HepG2 (cell line): ENCODE results near the gene ABCG4. TPM values are rescaled to one million over a fixed set of nuclear protein-coding genes. Genes with fewer than 3 reads are reported as not detected.

ENCODE experiments used
- ATAC-seq: fragments of 200-7000 bp; cut with Tn5 transposase; 3 replicates; pipeline ENCODE4 v1.9.1; 2020; ENCODE audit warnings: mild to moderate bottlenecking, moderate library complexity
- BruUV-seq: library from RNA; stranded (reverse); fragments of 400-500 nt; replicated peaks from 2 replicates; lab custom pipeline; 2021; lab: Mats Ljungman, UMichigan
- CTCF ChIA-PET: fragments of 300-600 bp; formaldehyde crosslinking; extraction: SDS; loops from one replicate; lab custom pipeline; 2021; ENCODE audit warnings: low total read pairs, inconsistent platforms, low intra/inter-chr PET ratio; lab: Yijun Ruan, JAX
- POLR2A ChIA-PET: fragments of 350-600 bp; sonication (Branson Sonifier 250); formaldehyde crosslinking; loops from one replicate; lab custom pipeline; 2020; ENCODE audit warnings: antibody characterized with exemption, inconsistent platforms; lab: Yijun Ruan, JAX
- DNase-seq: peaks from one replicate; pipeline ENCODE4 v3.0.0-alpha.2; 2015; ENCODE audit warnings: low spot score
- FAIRE-seq: peaks from 3 replicates; lab custom pipeline; 2011; peaks lifted over from hg19 to GRCh38; lab: Jason Lieb, UNC
- H2AFZ ChIP-seq: one replicate; pipeline ENCODE4 v1.6.1; 2011; ENCODE audit warnings: low read length, inconsistent platforms
- H3K27ac ChIP-seq: fragments of 300-600 bp; 3 replicates; pipeline ENCODE4 v1.8.0; 2011; ENCODE audit warnings: mixed run types, mild to moderate bottlenecking, mixed read lengths, low read length, inconsistent platforms; ENCODE audit not compliant: insufficient read depth; ENCODE audit errors: extremely low read length
- H3K27me3 ChIP-seq, 2 experiments: fragments of 200-600 bp in 1 of 2; 2 replicates in 1 of 2; 3 replicates in 1 of 2; pipeline versions ENCODE4 v1.6.0 to v1.8.0; 2011; ENCODE audit warnings: low read length in 2 of 2, mild to moderate bottlenecking in 2 of 2, moderate library complexity in 2 of 2, inconsistent platforms in 1 of 2; ENCODE audit not compliant: insufficient read depth in 2 of 2, control insufficient read depth in 1 of 2
- H3K36me3 ChIP-seq, 2 experiments: fragments of 200-600 bp in 1 of 2; replicated peaks in 1 of 2; 2 replicates in 1 of 2; 3 replicates in 1 of 2; pipeline versions ENCODE4 v1.5.1 to v1.8.0; 2011; ENCODE audit warnings: low read length in 2 of 2, inconsistent platforms in 1 of 2; ENCODE audit not compliant: insufficient read depth in 2 of 2, control insufficient read depth in 1 of 2
- H3K4me1 ChIP-seq: 2 replicates; pipeline ENCODE4 v1.5.1; 2012; ENCODE audit warnings: low read length, inconsistent platforms; ENCODE audit not compliant: insufficient read depth
- H3K4me2 ChIP-seq: 2 replicates; pipeline ENCODE4 v1.6.0; 2011; ENCODE audit warnings: low read depth, low read length, inconsistent platforms
- H3K4me3 ChIP-seq, 3 experiments: fragments of 200-600 bp in 1 of 3; sonication (generic), shearing (Covaris generic) in 1 of 3; replicated peaks in 1 of 3; 2 replicates each; pipeline ENCODE4 v1.5.1; 2011 to 2016; ENCODE audit warnings: low read length in 3 of 3, inconsistent platforms in 2 of 3, low read depth in 2 of 3, mild to moderate bottlenecking in 2 of 3, control low read depth in 1 of 3, mixed read lengths in 1 of 3; ENCODE audit not compliant: insufficient read depth in 1 of 3
- H3K79me2 ChIP-seq: one replicate; pipeline ENCODE4 v1.6.1; 2011; ENCODE audit warnings: low read length, inconsistent platforms; ENCODE audit not compliant: insufficient read depth
- H3K9ac ChIP-seq: 2 replicates; pipeline ENCODE4 v1.6.0; 2011; ENCODE audit warnings: mild to moderate bottlenecking, low read depth, low read length, inconsistent platforms; ENCODE audit not compliant: insufficient read depth
- H3K9me3 ChIP-seq: 2 replicates; pipeline ENCODE4 v1.5.1; 2012; ENCODE audit warnings: mild to moderate bottlenecking, low read length
- H4K20me1 ChIP-seq: 2 replicates; pipeline ENCODE4 v1.6.0; 2011; ENCODE audit warnings: inconsistent platforms, mild to moderate bottlenecking, low read length, moderate library complexity; ENCODE audit not compliant: insufficient read depth
- FOXM1 ChIP-seq: sonication (generic); formaldehyde crosslinking; IDR thresholded peaks from 2 replicates; pipeline ENCODE4 v1.5.0; 2020; ENCODE audit warnings: missing genetic modification reagents
- KDM5A ChIP-seq: fragments of 200-600 bp; sonication (generic); IDR thresholded peaks from 2 replicates; pipeline ENCODE4 v1.7.0; 2018; ENCODE audit warnings: antibody characterized with exemption, mild to moderate bottlenecking, low read length, borderline replicate concordance
- PLRG1 ChIP-seq: fragments of 450-650 bp; conservative IDR thresholded peaks from 2 replicates; pipeline ENCODE4 v1.6.1; 2016
- REL ChIP-seq: sonication (generic); formaldehyde crosslinking; conservative IDR thresholded peaks from 2 replicates; pipeline ENCODE4 v1.8.0; 2022; ENCODE audit warnings: mild to moderate bottlenecking, missing genetic modification reagents, moderate library complexity
- SIN3A ChIP-seq: IDR thresholded peaks from 2 replicates; pipeline ENCODE4 v1.6.1; 2011; ENCODE audit warnings: low read depth, mild to moderate bottlenecking, control low read depth, low read length, borderline replicate concordance
- SMAD9 ChIP-seq: sonication (generic); formaldehyde crosslinking; IDR thresholded peaks from 2 replicates; pipeline ENCODE4 v1.5.1; 2020; ENCODE audit warnings: mild to moderate bottlenecking, missing genetic modification reagents
- SP4 ChIP-seq: sonication (generic); formaldehyde crosslinking; IDR thresholded peaks from 2 replicates; pipeline ENCODE4 v1.8.1; 2023; ENCODE audit warnings: mild to moderate bottlenecking, missing genetic modification reagents
- WGBS: methylation state at CpG from one replicate; pipeline ENCODE4 v1.1.6; 2017; ENCODE audit warnings: low lambda C conversion rate; 5-methylcytosine and 5-hydroxymethylcytosine counted together
- in situ Hi-C: cut with HindIII; loops from 2 replicates; pipeline ENCODE4 v1.10.0; 2017; ENCODE audit warnings: low pct_unique_long_range_greater_than_20kb; ENCODE audit not compliant: extremely low pct_ligation_motif_present
- intact Hi-C: fragments of 100-400 bp; cut with micrococcal nuclease; formaldehyde crosslinking; loops from one replicate; pipeline ENCODE4 v1.10.0; 2022; ENCODE audit not compliant: unreplicated experiment
- polyA plus RNA-seq, 8 experiments: library from polyadenylated mRNA; depleted of rRNA in 3 of 8; stranded (reverse) in 7 of 8; unstranded in 1 of 8; fragments of >200 nt; fragmentation: Illumina TruSeq in 4 of 8; extraction: Trizol in 4 of 8; gene quantifications; 2 replicates each; pipeline versions ENCODE4 v1.2.1 to v1.2.3, GENCODE V29; 2011 to 2016; ENCODE audit warnings: low read depth in 4 of 8, missing spikeins in 1 of 8, mixed read lengths in 1 of 8; ENCODE audit not compliant: insufficient read depth in 1 of 8
- total RNA-seq, 5 experiments: library from RNA; depleted of rRNA; stranded (reverse); fragments of >200 nt; fragmentation: Illumina TruSeq; extraction: Trizol; gene quantifications; 2 replicates each; pipeline ENCODE4 v1.2.3, GENCODE V29; 2016; ENCODE audit warnings: low read depth in 1 of 5
- TF ChIP-seq, protein P1 (sequence below): sonication (generic); formaldehyde crosslinking; IDR thresholded peaks from 2 replicates; pipeline ENCODE4 v1.9.0; 2021; ENCODE audit warnings: missing genetic modification reagents, borderline replicate concordance
- TF ChIP-seq, protein P2 (sequence below): sonication (generic); formaldehyde crosslinking; IDR thresholded peaks from 2 replicates; pipeline ENCODE4 v1.9.0; 2021; ENCODE audit warnings: mild to moderate bottlenecking, missing genetic modification reagents
- TF ChIP-seq, protein P3 (sequence below), 2 experiments: sonication (generic) in 1 of 2; formaldehyde crosslinking in 1 of 2; IDR thresholded peaks; 2 replicates each; pipeline versions ENCODE4 v1.4.0 to v1.6.1; 2016 to 2020; ENCODE audit warnings: borderline replicate concordance in 1 of 2, low read depth in 1 of 2, mild to moderate bottlenecking in 1 of 2, missing genetic modification reagents in 1 of 2

The ABCG4 gene
- total and polyA plus RNA-seq, 2 of the 13 experiments (the other 11 are each of a cell fraction or from before 2014, with no cell fraction given) = not detected

DNA sequence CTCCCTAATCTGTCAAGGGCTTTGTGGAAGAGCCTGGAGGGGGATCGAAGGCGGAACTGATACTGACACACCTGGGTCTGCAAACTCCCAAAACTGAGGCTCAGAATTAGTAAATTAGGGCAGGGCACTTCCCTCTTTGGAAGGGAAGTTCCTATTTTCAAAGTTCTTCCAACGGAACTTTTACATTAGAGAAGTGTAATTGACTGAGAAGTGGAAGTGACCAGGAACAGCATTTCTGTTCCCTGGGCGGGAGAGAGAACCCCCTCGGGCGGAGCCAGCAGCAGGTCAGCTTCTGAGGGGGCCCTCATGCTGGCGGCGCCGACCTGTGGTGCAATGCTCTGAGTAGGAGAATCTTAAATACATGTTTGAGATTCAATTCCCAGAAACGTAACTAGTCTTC, 56.2 kb downstream of the ABCG4 start:
- 71% methylated on average over 10 of the region's 10 CpGs for WGBS
- no peaks in the 10 kb centered on the region for H3K36me3 ChIP-seq
- ATAC-seq = no peak
- POLR2A ChIA-PET = no interaction called here
- no peaks in the 10 kb centered on the region for H4K20me1 ChIP-seq
- TSS peak; percentile 57 for BruUV-seq
- H3K4me2 ChIP-seq = peak overlapping the region; percentile 93
- in situ Hi-C loops (no loop called here), intact Hi-C loops (loop anchor here (2.0 to 10.0 kb wide), 2 partner anchors 120 to 170 kb away; no protein-coding TSS in a partner anchor)
- H3K27me3 ChIP-seq = no peaks in the 10 kb centered on the region; a peak in 1 of 5 replicates
- H3K9ac ChIP-seq = 0 out of 2 replicates have a peak overlapping the region, but pooled peaks have one; percentile 38
- FAIRE-seq = no peak
- H3K27ac ChIP-seq = no peak overlapping the region
- H3K9me3 ChIP-seq = no peaks in the 10 kb centered on the region
- no peak for DNase-seq
- H3K4me3 ChIP-seq = 0 out of 6 replicates have a peak overlapping the region, but pooled peaks of 1 of the 3 experiments have one; percentile 96
- H2AFZ ChIP-seq = no peak overlapping the region
- CTCF ChIA-PET = no interaction called here
- peaks cover 32% of the 10 kb centered on the region for H3K4me1 ChIP-seq
- peaks cover 26% of the 10 kb centered on the region for H3K79me2 ChIP-seq
- no peak for TF ChIP-seq SMAD9 (CRISPR knock-in tag)
- TF ChIP-seq, protein P1, sequence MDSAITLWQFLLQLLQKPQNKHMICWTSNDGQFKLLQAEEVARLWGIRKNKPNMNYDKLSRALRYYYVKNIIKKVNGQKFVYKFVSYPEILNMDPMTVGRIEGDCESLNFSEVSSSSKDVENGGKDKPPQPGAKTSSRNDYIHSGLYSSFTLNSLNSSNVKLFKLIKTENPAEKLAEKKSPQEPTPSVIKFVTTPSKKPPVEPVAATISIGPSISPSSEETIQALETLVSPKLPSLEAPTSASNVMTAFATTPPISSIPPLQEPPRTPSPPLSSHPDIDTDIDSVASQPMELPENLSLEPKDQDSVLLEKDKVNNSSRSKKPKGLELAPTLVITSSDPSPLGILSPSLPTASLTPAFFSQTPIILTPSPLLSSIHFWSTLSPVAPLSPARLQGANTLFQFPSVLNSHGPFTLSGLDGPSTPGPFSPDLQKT (CRISPR knock-in tag) = no peak
- TF ChIP-seq SP4 = no peak
- TF ChIP-seq PLRG1 = no peak
- no peak for TF ChIP-seq REL (CRISPR knock-in tag)
- TF ChIP-seq, protein P2, sequence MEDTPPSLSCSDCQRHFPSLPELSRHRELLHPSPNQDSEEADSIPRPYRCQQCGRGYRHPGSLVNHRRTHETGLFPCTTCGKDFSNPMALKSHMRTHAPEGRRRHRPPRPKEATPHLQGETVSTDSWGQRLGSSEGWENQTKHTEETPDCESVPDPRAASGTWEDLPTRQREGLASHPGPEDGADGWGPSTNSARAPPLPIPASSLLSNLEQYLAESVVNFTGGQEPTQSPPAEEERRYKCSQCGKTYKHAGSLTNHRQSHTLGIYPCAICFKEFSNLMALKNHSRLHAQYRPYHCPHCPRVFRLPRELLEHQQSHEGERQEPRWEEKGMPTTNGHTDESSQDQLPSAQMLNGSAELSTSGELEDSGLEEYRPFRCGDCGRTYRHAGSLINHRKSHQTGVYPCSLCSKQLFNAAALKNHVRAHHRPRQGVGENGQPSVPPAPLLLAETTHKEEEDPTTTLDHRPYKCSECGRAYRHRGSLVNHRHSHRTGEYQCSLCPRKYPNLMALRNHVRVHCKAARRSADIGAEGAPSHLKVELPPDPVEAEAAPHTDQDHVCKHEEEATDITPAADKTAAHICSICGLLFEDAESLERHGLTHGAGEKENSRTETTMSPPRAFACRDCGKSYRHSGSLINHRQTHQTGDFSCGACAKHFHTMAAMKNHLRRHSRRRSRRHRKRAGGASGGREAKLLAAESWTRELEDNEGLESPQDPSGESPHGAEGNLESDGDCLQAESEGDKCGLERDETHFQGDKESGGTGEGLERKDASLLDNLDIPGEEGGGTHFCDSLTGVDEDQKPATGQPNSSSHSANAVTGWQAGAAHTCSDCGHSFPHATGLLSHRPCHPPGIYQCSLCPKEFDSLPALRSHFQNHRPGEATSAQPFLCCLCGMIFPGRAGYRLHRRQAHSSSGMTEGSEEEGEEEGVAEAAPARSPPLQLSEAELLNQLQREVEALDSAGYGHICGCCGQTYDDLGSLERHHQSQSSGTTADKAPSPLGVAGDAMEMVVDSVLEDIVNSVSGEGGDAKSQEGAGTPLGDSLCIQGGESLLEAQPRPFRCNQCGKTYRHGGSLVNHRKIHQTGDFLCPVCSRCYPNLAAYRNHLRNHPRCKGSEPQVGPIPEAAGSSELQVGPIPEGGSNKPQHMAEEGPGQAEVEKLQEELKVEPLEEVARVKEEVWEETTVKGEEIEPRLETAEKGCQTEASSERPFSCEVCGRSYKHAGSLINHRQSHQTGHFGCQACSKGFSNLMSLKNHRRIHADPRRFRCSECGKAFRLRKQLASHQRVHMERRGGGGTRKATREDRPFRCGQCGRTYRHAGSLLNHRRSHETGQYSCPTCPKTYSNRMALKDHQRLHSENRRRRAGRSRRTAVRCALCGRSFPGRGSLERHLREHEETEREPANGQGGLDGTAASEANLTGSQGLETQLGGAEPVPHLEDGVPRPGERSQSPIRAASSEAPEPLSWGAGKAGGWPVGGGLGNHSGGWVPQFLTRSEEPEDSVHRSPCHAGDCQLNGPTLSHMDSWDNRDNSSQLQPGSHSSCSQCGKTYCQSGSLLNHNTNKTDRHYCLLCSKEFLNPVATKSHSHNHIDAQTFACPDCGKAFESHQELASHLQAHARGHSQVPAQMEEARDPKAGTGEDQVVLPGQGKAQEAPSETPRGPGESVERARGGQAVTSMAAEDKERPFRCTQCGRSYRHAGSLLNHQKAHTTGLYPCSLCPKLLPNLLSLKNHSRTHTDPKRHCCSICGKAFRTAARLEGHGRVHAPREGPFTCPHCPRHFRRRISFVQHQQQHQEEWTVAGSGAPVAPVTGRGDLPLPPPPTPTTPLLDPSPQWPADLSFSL (CRISPR knock-in tag) = no peak
- no peak for TF ChIP-seq FOXM1 (CRISPR knock-in tag)
- no peak for TF ChIP-seq SIN3A
- TF ChIP-seq, protein P3, sequence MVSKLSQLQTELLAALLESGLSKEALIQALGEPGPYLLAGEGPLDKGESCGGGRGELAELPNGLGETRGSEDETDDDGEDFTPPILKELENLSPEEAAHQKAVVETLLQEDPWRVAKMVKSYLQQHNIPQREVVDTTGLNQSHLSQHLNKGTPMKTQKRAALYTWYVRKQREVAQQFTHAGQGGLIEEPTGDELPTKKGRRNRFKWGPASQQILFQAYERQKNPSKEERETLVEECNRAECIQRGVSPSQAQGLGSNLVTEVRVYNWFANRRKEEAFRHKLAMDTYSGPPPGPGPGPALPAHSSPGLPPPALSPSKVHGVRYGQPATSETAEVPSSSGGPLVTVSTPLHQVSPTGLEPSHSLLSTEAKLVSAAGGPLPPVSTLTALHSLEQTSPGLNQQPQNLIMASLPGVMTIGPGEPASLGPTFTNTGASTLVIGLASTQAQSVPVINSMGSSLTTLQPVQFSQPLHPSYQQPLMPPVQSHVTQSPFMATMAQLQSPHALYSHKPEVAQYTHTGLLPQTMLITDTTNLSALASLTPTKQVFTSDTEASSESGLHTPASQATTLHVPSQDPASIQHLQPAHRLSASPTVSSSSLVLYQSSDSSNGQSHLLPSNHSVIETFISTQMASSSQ (IDR thresholded peaks at IDR 0.05; ENCODE audit: low read depth) = no peak
- TF ChIP-seq, protein P3 (CRISPR knock-in tag; IDR thresholded peaks at IDR 0.05; ENCODE audit: borderline replicate concordance) = no peak
- no peak for TF ChIP-seq KDM5A
